Measurements from ENCODE around the gene ZGPAT. TPM values are rescaled to one million over a fixed set of nuclear protein-coding genes. Genes with fewer than 3 reads are reported as not detected.

ZGPAT gene
- total and polyA plus RNA-seq, 2 donors, result 16.5 to 66.6 TPM

DNA sequence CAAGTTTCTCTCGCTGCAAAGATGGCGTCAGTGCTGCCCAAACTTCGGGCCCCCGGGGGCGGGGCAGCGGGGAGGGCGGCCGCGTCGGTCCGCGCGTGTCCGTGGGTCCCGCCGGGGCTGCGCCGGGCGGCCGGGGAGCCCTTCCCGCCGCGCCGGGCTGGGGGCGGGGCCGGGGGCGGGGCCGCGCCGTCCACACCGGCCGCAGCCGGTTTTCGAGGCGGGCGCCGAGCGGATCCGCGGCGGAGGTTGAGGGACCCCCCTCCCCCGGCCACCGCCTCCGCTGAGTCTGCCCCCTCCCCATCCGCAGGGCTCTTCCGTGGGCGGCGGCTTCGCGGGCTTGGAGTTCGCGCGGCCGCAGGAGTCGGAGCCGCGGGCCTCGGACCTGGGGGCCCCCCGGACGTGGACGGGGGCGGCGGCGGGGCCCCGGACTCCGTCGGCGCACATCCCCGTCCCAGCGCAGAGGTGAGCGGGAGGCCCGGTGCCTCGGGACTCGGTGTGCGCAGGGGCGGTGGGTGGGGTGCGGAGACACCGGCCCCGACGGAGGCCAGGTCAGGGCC lies 32.3 kb downstream of the ZGPAT start:
- peak in 1 of 9 donors; percentile 72 for DNase-seq (ENCODE audit: low read depth in 6 of 9, low spot score in 9 of 9)
- Histone ChIP-seq H3K27me3 (ENCODE audit: control insufficient read depth in 2 of 2, insufficient read depth in 1 of 2, low read length in 1 of 2) (peaks cover 0 to 19% of the 10 kb centered on the region in 2 donors), H3K9me3 (ENCODE audit: control insufficient read depth in 2 of 2, insufficient read depth in 1 of 2, low read length in 1 of 2) (peaks cover 0 to 10% of the 10 kb centered on the region in 2 donors), H3K36me3 (ENCODE audit: control insufficient read depth in 2 of 2, insufficient read depth in 2 of 2, low read length in 1 of 2) (peaks cover 49% of the 10 kb centered on the region in 2 donors), H3K4me1 (ENCODE audit: control insufficient read depth in 2 of 2, insufficient read depth in 2 of 2, low read length in 2 of 2) (peaks cover 32 to 52% of the 10 kb centered on the region in 2 donors), H3K27ac (ENCODE audit: low read depth in 1 of 2, low read length in 1 of 2) (peak overlapping the region; percentile 34 to 81), H3K4me3 (ENCODE audit: low read length in 2 of 2) (peak overlapping the region; percentile 41 to 88)
- 1% methylated on average over 80 of the region's 80 CpGs for WGBS

DNA sequence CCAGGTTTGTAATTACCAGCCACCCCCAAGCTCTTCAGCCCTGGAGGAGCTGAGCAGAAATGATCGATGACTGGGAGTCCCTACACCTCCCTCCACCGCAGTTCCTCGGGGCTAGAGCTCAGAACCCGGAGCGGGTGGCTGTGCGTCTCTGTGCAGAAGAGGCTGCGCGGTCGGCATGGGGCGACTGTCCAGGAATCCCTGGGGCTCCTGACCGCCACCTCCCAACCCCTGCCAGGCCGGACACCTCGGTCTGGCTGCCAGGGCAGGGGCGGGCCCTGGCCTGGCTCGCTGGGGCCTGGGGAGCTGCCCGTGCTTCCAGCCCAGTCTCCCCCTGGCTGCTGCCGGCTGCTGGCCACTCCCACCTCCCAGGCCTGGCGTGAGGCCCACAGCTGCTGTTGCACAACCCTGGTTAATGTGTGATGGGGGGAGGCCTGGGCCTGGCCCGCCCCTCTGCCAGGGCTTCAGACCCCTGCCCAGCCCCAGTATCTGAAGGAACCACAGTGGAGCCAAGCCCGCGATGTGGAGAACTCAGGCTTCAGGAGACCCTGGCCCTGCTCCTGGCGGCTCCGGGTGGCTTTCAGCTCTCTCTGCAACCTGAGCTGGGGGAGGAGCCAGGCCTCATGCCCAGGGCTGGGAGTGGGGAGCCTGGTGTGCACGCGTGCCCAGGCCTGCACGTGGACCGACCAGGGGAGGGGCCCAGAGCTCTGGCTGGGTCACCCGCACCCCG lies 33.0 kb downstream of the ZGPAT start:
- Histone ChIP-seq H3K4me1 (ENCODE audit: control insufficient read depth in 2 of 2, insufficient read depth in 2 of 2, low read length in 2 of 2) (peaks cover 25 to 45% of the 10 kb centered on the region in 2 donors), H3K9me3 (ENCODE audit: control insufficient read depth in 2 of 2, insufficient read depth in 1 of 2, low read length in 1 of 2) (peaks cover 0 to 10% of the 10 kb centered on the region in 2 donors), H3K27me3 (ENCODE audit: control insufficient read depth in 2 of 2, insufficient read depth in 1 of 2, low read length in 1 of 2) (peaks cover 0 to 19% of the 10 kb centered on the region in 2 donors), H3K4me3 (ENCODE audit: low read length in 2 of 2) (peak overlapping the region; percentile 41 to 88), H3K36me3 (ENCODE audit: control insufficient read depth in 2 of 2, insufficient read depth in 2 of 2, low read length in 1 of 2) (peaks cover 43 to 44% of the 10 kb centered on the region in 2 donors), H3K27ac (ENCODE audit: low read depth in 1 of 2, low read length in 1 of 2) (peak overlapping the region; percentile 34 to 81)
- peak in 1 of 9 donors; percentile 41 for DNase-seq (ENCODE audit: low read depth in 6 of 9, low spot score in 9 of 9)
- 41% methylated on average over 29 of the region's 29 CpGs for WGBS

DNA sequence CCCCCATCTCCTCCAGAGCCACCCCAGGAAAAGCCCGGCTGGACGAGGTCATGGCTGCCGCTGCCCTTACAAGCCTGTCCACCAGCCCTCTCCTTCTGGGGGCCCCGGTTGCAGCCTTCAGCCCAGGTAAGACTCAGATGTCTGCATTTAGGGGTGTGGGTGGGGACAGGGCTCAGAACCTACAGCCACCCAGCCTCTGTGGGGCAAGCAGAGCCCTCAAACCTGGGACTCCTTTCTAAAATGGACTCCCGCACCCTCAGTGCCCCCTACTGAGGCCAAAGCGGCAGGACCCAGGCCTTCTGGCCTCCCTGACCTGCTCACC lies 33.5 kb downstream of the ZGPAT start:
- peak overlapping the region in 1 of 2 donors; percentile 61 for H3K27ac ChIP-seq (ENCODE audit: low read depth in 1 of 2, low read length in 1 of 2)
- peak overlapping the region; percentile 41 to 88 for H3K4me3 ChIP-seq (ENCODE audit: low read length in 2 of 2)
- peaks cover 0 to 7% of the 10 kb centered on the region in 2 donors for H3K9me3 ChIP-seq (ENCODE audit: control insufficient read depth in 2 of 2, insufficient read depth in 1 of 2, low read length in 1 of 2)
- H3K36me3 ChIP-seq (ENCODE audit: control insufficient read depth in 2 of 2, insufficient read depth in 2 of 2, low read length in 1 of 2), result peaks cover 38 to 43% of the 10 kb centered on the region in 2 donors
- DNase-seq (ENCODE audit: low read depth in 6 of 9, low spot score in 9 of 9), result no peak
- H3K4me1 ChIP-seq (ENCODE audit: control insufficient read depth in 2 of 2, insufficient read depth in 2 of 2, low read length in 2 of 2), result peaks cover 20 to 40% of the 10 kb centered on the region in 2 donors
- 79% methylated on average over 6 of the region's 6 CpGs for WGBS
- peaks cover 0 to 19% of the 10 kb centered on the region in 2 donors for H3K27me3 ChIP-seq (ENCODE audit: control insufficient read depth in 2 of 2, insufficient read depth in 1 of 2, low read length in 1 of 2)

DNA sequence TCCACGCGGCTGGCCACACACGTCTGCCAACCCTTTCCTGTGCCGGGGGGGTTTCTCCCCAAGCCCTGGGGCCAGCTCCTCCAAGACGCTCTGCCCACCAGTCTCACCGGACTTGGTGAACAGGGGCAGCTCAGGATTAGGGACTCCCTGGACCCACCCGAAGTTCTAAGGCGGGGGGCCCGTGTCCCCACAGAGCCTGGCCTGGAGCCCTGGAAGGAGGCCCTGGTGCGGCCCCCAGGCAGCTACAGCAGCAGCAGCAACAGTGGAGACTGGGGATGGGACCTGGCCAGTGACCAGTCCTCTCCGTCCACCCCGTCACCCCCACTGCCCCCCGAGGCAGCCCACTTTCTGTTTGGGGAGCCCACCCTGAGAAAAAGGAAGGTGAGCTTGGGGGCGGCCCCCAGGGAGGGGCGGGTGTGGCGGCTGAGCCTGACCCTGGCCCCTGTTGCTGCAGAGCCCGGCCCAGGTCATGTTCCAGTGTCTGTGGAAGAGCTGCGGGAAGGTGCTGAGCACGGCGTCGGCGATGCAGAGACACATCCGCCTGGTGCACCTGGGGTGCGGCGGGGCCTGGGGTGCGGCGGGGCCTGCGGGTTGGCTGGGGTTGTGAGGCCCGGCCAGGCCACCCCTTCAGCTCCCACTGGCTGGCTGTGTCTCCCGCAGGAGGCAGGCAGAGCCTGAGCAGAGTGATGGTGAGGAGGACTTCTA lies 34.0 kb downstream of the ZGPAT start:
- H3K36me3 ChIP-seq (ENCODE audit: control insufficient read depth in 2 of 2, insufficient read depth in 2 of 2, low read length in 1 of 2), result peaks cover 35 to 46% of the 10 kb centered on the region in 2 donors
- H3K4me3 ChIP-seq (ENCODE audit: low read length in 2 of 2), result no peak overlapping the region
- H3K9me3 ChIP-seq (ENCODE audit: control insufficient read depth in 2 of 2, insufficient read depth in 1 of 2, low read length in 1 of 2), result peaks cover 0 to 3% of the 10 kb centered on the region in 2 donors
- no peak for DNase-seq (ENCODE audit: low read depth in 6 of 9, low spot score in 9 of 9)
- H3K27me3 ChIP-seq (ENCODE audit: control insufficient read depth in 2 of 2, insufficient read depth in 1 of 2, low read length in 1 of 2), result peaks cover 0 to 19% of the 10 kb centered on the region in 2 donors
- peaks cover 20 to 35% of the 10 kb centered on the region in 2 donors for H3K4me1 ChIP-seq (ENCODE audit: control insufficient read depth in 2 of 2, insufficient read depth in 2 of 2, low read length in 2 of 2)
- WGBS, result 95% methylated on average over 30 of the region's 30 CpGs
- H3K27ac ChIP-seq (ENCODE audit: low read depth in 1 of 2, low read length in 1 of 2), result peak overlapping the region in 1 of 2 donors; percentile 61

DNA sequence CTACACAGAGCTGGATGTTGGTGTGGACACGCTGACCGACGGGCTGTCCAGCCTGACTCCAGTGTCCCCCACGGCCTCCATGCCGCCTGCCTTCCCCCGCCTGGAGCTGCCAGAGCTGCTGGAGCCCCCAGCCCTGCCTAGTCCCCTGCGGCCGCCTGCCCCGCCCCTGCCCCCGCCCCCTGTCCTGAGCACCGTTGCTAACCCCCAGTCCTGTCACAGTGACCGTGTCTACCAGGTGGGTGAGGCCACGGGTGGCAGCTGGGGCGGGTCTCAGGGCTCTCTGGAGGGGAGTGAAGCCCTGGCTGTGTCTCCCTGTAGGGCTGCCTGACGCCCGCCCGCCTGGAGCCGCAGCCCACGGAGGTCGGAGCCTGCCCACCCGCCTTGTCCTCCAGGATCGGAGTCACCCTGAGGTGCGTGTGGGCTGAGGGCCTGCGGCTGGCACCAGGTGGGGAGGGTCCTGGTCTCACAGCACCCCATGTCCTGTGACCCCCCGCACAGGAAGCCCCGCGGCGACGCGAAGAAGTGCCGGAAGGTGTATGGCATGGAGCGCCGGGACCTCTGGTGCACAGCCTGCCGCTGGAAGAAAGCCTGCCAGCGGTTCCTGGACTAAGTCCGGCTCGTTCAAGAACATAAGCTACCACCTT lies 34.7 kb downstream of the ZGPAT start:
- H3K9me3 ChIP-seq (ENCODE audit: control insufficient read depth in 2 of 2, insufficient read depth in 1 of 2, low read length in 1 of 2), result no peaks in the 10 kb centered on the region
- H3K36me3 ChIP-seq (ENCODE audit: control insufficient read depth in 2 of 2, insufficient read depth in 2 of 2, low read length in 1 of 2), result peaks cover 35 to 46% of the 10 kb centered on the region in 2 donors
- DNase-seq (ENCODE audit: low read depth in 6 of 9, low spot score in 9 of 9), result no peak
- H3K27ac ChIP-seq (ENCODE audit: low read depth in 1 of 2, low read length in 1 of 2), result no peak overlapping the region
- H3K4me1 ChIP-seq (ENCODE audit: control insufficient read depth in 2 of 2, insufficient read depth in 2 of 2, low read length in 2 of 2), result peaks cover 20 to 29% of the 10 kb centered on the region in 2 donors
- no peak overlapping the region for H3K4me3 ChIP-seq (ENCODE audit: low read length in 2 of 2)
- 95% methylated on average over 37 of the region's 37 CpGs for WGBS
- H3K27me3 ChIP-seq (ENCODE audit: control insufficient read depth in 2 of 2, insufficient read depth in 1 of 2, low read length in 1 of 2), result peaks cover 0 to 19% of the 10 kb centered on the region in 2 donors

DNA sequence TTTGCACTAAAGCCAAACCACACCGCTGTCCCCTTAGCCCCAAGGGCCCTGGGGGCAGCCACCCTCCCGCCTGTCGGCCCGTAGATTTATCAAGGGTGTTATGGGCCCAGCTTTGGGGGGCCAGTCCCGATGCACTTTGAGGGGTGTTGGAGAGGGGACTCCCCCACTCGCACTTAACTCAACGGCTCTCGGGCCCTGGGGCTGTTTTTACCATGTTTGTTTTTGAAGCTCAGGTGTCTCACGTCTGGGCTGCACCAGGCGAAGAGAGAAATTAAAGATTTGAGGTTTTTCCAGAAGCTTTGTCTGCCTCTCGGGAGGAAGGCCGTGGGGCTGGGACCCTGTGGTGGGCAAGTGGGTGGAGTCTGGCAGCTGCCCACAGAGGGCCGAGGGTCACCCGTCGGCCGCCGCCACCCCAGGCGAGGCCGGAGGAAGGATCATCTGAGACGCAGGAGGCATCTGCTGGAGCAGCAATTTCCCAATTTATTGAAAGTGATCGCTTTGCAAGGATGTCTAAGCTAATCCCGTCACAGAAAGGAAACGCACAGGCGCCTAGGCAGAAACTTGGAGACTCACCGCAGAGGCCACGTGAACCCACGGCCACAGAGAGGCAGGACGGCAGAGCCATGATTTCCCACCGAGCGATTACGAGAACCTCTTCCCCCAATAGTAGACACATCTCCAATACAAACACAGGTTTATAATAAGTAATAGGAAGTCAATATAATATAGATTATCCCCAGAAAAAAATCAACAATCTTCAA lies 35.6 kb downstream of the ZGPAT start:
- Histone ChIP-seq H3K4me1 (ENCODE audit: control insufficient read depth in 2 of 2, insufficient read depth in 2 of 2, low read length in 2 of 2) (peaks cover 15 to 24% of the 10 kb centered on the region in 2 donors), H3K9me3 (ENCODE audit: control insufficient read depth in 2 of 2, insufficient read depth in 1 of 2, low read length in 1 of 2) (no peaks in the 10 kb centered on the region), H3K36me3 (ENCODE audit: control insufficient read depth in 2 of 2, insufficient read depth in 2 of 2, low read length in 1 of 2) (peaks cover 31 to 43% of the 10 kb centered on the region in 2 donors), H3K4me3 (ENCODE audit: low read length in 2 of 2) (no peak overlapping the region), H3K27me3 (ENCODE audit: control insufficient read depth in 2 of 2, insufficient read depth in 1 of 2, low read length in 1 of 2) (peaks cover 0 to 17% of the 10 kb centered on the region in 2 donors), H3K27ac (ENCODE audit: low read depth in 1 of 2, low read length in 1 of 2) (no peak overlapping the region)
- WGBS, result 96% methylated on average over 31 of the region's 31 CpGs
- DNase-seq (ENCODE audit: low read depth in 6 of 9, low spot score in 9 of 9), result no peak

DNA sequence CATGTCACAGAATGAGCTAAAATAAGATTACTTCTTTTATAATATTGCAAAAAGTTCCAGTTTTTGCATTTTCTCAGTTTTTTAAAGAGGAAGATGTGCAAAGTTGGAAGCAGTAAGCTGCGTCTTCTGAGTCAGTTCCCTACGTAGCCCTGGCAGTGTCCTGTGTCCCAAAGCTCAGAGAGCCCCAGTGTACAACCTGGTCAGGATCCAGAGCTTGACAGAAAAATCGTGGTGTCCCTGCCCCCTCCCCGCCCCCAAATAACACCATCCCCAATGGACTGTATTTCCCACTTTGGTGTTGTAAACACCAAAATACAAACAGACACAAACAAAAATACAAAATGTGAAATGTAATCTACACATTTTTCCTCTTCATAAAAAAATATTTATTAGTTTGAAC lies 36.3 kb downstream of the ZGPAT start:
- Histone ChIP-seq H3K36me3 (ENCODE audit: control insufficient read depth in 2 of 2, insufficient read depth in 2 of 2, low read length in 1 of 2) (peaks cover 28 to 37% of the 10 kb centered on the region in 2 donors), H3K9me3 (ENCODE audit: control insufficient read depth in 2 of 2, insufficient read depth in 1 of 2, low read length in 1 of 2) (no peaks in the 10 kb centered on the region), H3K4me1 (ENCODE audit: control insufficient read depth in 2 of 2, insufficient read depth in 2 of 2, low read length in 2 of 2) (peaks cover 7 to 20% of the 10 kb centered on the region in 2 donors), H3K4me3 (ENCODE audit: low read length in 2 of 2) (no peak overlapping the region), H3K27me3 (ENCODE audit: control insufficient read depth in 2 of 2, insufficient read depth in 1 of 2, low read length in 1 of 2) (peaks cover 0 to 9% of the 10 kb centered on the region in 2 donors), H3K27ac (ENCODE audit: low read depth in 1 of 2, low read length in 1 of 2) (no peak overlapping the region)
- 92% methylated on average over 4 of the region's 4 CpGs for WGBS
- no peak for DNase-seq (ENCODE audit: low read depth in 6 of 9, low spot score in 9 of 9)

DNA sequence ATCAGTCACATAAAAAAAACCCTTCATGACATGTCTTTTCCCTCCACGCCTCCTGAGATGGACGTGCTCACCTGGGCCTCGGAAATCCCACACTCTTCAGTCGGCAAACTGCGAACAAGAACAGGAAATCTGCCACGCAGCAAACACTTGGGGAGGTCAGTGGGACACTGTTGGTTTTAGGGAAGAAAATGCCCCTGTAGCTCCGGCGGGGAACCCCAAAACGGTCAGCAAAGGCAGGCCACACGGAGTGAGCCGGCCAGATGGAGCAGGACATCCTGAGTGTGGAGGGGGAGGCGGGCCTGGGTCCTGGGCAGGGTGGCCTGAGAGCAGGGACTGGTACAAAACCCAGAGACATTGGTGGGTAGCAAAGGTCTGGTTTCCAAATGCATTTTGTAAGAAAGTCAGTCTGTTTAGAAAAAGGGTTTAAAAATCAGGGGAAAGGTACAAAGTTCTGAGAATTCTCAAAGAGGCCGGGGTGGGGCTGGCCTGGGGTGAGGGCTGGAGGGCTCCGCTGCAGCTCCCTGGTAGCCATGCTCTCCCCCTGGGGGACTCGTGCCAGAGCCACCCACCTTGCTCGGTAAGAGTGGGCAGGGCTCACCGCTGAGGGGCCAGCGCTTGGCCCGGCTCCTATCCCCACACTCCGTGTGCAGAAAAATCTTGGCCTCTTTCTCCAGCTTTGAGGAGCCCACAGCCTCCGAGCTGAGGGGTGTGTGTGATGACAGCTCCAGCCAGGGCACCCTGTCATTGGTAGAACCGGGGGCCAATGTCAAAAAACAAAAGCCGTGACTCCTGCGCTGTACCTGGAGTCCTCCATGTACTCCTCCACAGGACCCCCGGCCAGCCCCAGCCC lies 37.0 kb downstream of the ZGPAT start:
- Histone ChIP-seq H3K4me1 (ENCODE audit: control insufficient read depth in 2 of 2, insufficient read depth in 2 of 2, low read length in 2 of 2) (peaks cover 6 to 22% of the 10 kb centered on the region in 2 donors), H3K4me3 (ENCODE audit: low read length in 2 of 2) (no peak overlapping the region), H3K36me3 (ENCODE audit: control insufficient read depth in 2 of 2, insufficient read depth in 2 of 2, low read length in 1 of 2) (peaks cover 28 to 37% of the 10 kb centered on the region in 2 donors), H3K9me3 (ENCODE audit: control insufficient read depth in 2 of 2, insufficient read depth in 1 of 2, low read length in 1 of 2) (peaks cover 0 to 3% of the 10 kb centered on the region in 2 donors), H3K27me3 (ENCODE audit: control insufficient read depth in 2 of 2, insufficient read depth in 1 of 2, low read length in 1 of 2) (peaks cover 0 to 8% of the 10 kb centered on the region in 2 donors), H3K27ac (ENCODE audit: low read depth in 1 of 2, low read length in 1 of 2) (peak overlapping the region in 1 of 2 donors; percentile 31)
- DNase-seq (ENCODE audit: low read depth in 6 of 9, low spot score in 9 of 9), result no peak
- 96% methylated on average over 25 of the region's 25 CpGs for WGBS

Measured in thymus (tissue), 11 donors.